SK-N-SH (cell line): ENCODE results near the gene NUP42. TPM values are rescaled to one million over a fixed set of nuclear protein-coding genes. Genes with fewer than 3 reads are reported as not detected.

Experiments used
- CTCF ChIA-PET: fragments of 300-600, 350-600 bp; formaldehyde crosslinking; extraction: SDS; loops from one replicate; lab custom pipeline; 2021; lab: Yijun Ruan, JAX
- POLR2A ChIA-PET: fragments of 350-600 bp; sonication (Branson Sonifier 250); formaldehyde crosslinking; extraction: SDS; loops from one replicate; lab custom pipeline; 2020; ENCODE audit warnings: antibody characterized with exemption, inconsistent platforms; lab: Yijun Ruan, JAX
- DNase-seq: peaks from one replicate; pipeline ENCODE4 v3.0.0; 2012
- H2AFZ ChIP-seq: fragments of 200-600 bp; sonication (generic); 2 replicates; pipeline ENCODE4 v1.8.1; 2016; ENCODE audit warnings: antibody characterized with exemption, mild to moderate bottlenecking, low read depth
- H3F3A ChIP-seq: fragments of 200-600 bp; sonication (generic); replicated peaks from 2 replicates; pipeline ENCODE3; 2016; ENCODE audit warnings: antibody characterized with exemption, mild to moderate bottlenecking; ENCODE audit not compliant: insufficient read depth
- H3K27ac ChIP-seq, 2 experiments: fragments of 200-500 bp in 1 of 2; fragments of 200-600 bp in 1 of 2; sonication (Bioruptor generic) in 1 of 2; sonication (generic), shearing (Covaris generic) in 1 of 2; 2 replicates each; pipeline versions ENCODE4 v1.5.1 to v1.6.1; 2014 to 2016; ENCODE audit warnings: low read depth in 2 of 2, inconsistent platforms in 1 of 2, low read length in 1 of 2, mild to moderate bottlenecking in 1 of 2, mixed read lengths in 1 of 2
- H3K27me3 ChIP-seq: fragments of 200-600 bp; sonication (generic), shearing (Covaris generic); 2 replicates; pipeline ENCODE4 v1.6.1; 2016; ENCODE audit warnings: mixed run types; ENCODE audit not compliant: insufficient read depth
- H3K36me3 ChIP-seq, 2 experiments: fragments of 200-500 bp in 1 of 2; fragments of 200-600 bp in 1 of 2; sonication (Bioruptor generic) in 1 of 2; sonication (generic) in 1 of 2; replicated peaks in 1 of 2; 2 replicates each; pipeline versions ENCODE3 to v1.5.1; 2014 to 2016; ENCODE audit warnings: low read length in 1 of 2, mild to moderate bottlenecking in 1 of 2; ENCODE audit not compliant: insufficient read depth in 2 of 2, control insufficient read depth in 1 of 2
- H3K4me1 ChIP-seq, 2 experiments: fragments of 200-500 bp in 1 of 2; fragments of 200-600 bp in 1 of 2; sonication (Bioruptor generic) in 1 of 2; sonication (generic), shearing (Covaris generic) in 1 of 2; 2 replicates each; pipeline versions ENCODE4 v1.5.1 to v1.6.1; 2014 to 2016; ENCODE audit warnings: low read depth in 1 of 2, low read length in 1 of 2, mixed run types in 1 of 2; ENCODE audit not compliant: insufficient read depth in 2 of 2, control insufficient read depth in 1 of 2
- H3K4me2 ChIP-seq: fragments of 200-600 bp; sonication (generic), shearing (Covaris generic); 2 replicates; pipeline ENCODE4 v1.6.1; 2017; ENCODE audit warnings: mixed run types
- H3K4me3 ChIP-seq, 2 experiments: fragments of 200-500 bp in 1 of 2; fragments of 200-600 bp in 1 of 2; sonication (Bioruptor generic) in 1 of 2; sonication (generic), shearing (Covaris generic) in 1 of 2; 2 replicates each; pipeline versions ENCODE4 v1.5.1 to v1.8.1; 2014 to 2016; ENCODE audit warnings: low read depth in 2 of 2, inconsistent platforms in 1 of 2, low read length in 1 of 2, mild to moderate bottlenecking in 1 of 2, mixed read lengths in 1 of 2, moderate library complexity in 1 of 2
- H3K79me2 ChIP-seq: fragments of 200-600 bp; sonication (generic); 2 replicates; pipeline ENCODE4 v1.8.1; 2017; ENCODE audit warnings: mild to moderate bottlenecking; ENCODE audit not compliant: insufficient read depth
- H3K9ac ChIP-seq: fragments of 200-600 bp; sonication (generic); 2 replicates; pipeline ENCODE4 v1.6.1; 2017; ENCODE audit warnings: mixed run types
- H3K9me2 ChIP-seq: fragments of 200-600 bp; sonication (generic); 2 replicates; pipeline ENCODE4 v1.6.1; 2017; ENCODE audit warnings: mixed run types
- H3K9me3 ChIP-seq: fragments of 200-600 bp; sonication (generic); 2 replicates; pipeline ENCODE4 v1.6.1; 2017; ENCODE audit warnings: mixed run types, mild to moderate bottlenecking, moderate library complexity
- H4K20me1 ChIP-seq: fragments of 200-600 bp; sonication (generic); 2 replicates; pipeline ENCODE4 v1.6.1; 2017; ENCODE audit warnings: mild to moderate bottlenecking, mixed run types; ENCODE audit not compliant: insufficient read depth
- CHD2 ChIP-seq: fragments of 150-350 bp; IDR thresholded peaks from 2 replicates; pipeline ENCODE4 v1.6.1; 2018; ENCODE audit warnings: low read length; ENCODE audit not compliant: partially characterized antibody
- CTCF ChIP-seq: fragments of 200-600 bp; sonication (generic); IDR thresholded peaks from 2 replicates; pipeline ENCODE4 v1.6.1; 2017; ENCODE audit warnings: antibody characterized with exemption, mild to moderate bottlenecking, moderate library complexity
- EP300 ChIP-seq, 2 experiments: IDR thresholded peaks; 2 replicates each; pipeline versions ENCODE4 v1.4.0 to v1.6.1; 2012; ENCODE audit warnings: borderline replicate concordance in 1 of 2, low read depth in 1 of 2, low read length in 1 of 2
- EZH2phosphoT487 ChIP-seq: fragments of 200-600 bp; sonication (generic); IDR thresholded peaks from 2 replicates; pipeline ENCODE4 v1.6.1; 2017; ENCODE audit warnings: low read depth, mixed run types, mild to moderate bottlenecking, antibody characterized with exemption, moderate library complexity, borderline replicate concordance
- FOSL2 ChIP-seq: IDR thresholded peaks from 2 replicates; pipeline ENCODE4 v1.4.0; 2012; ENCODE audit warnings: low read depth, mild to moderate bottlenecking, moderate library complexity, borderline replicate concordance
- FOXJ3 ChIP-seq: sonication (generic); formaldehyde crosslinking; IDR thresholded peaks from 2 replicates; pipeline ENCODE4 v1.5.1; 2020; ENCODE audit warnings: mild to moderate bottlenecking, missing genetic modification reagents
- GABPA ChIP-seq: IDR thresholded peaks from 2 replicates; pipeline ENCODE4 v1.4.0; 2012; ENCODE audit warnings: low read depth, mild to moderate bottlenecking
- GATA2 ChIP-seq: sonication (generic); formaldehyde crosslinking; IDR thresholded peaks from 2 replicates; pipeline ENCODE4 v1.5.0; 2020; ENCODE audit warnings: mild to moderate bottlenecking, missing genetic modification reagents
- IRF3 ChIP-seq: fragments of 150-350 bp; IDR thresholded peaks from 2 replicates; pipeline ENCODE4 v1.6.1; 2016; ENCODE audit warnings: mild to moderate bottlenecking, low read depth, low read length
- JUND ChIP-seq: IDR thresholded peaks from 2 replicates; pipeline ENCODE4 v1.4.0; 2012
- MXI1 ChIP-seq: IDR thresholded peaks from 2 replicates; pipeline ENCODE4 v1.6.1; 2012; ENCODE audit warnings: mild to moderate bottlenecking, low read depth, low read length, improper control_type of control experiment
- NRF1 ChIP-seq: IDR thresholded peaks from 2 replicates; pipeline ENCODE4 v1.6.1; 2012; ENCODE audit warnings: low read depth, mild to moderate bottlenecking, low read length
- RCOR1 ChIP-seq: fragments of 150-350 bp; IDR thresholded peaks from 2 replicates; pipeline ENCODE4 v1.6.1; 2017; ENCODE audit warnings: antibody characterized with exemption, low read length
- REST ChIP-seq: IDR thresholded peaks from 2 replicates; pipeline ENCODE4 v1.6.1; 2012; ENCODE audit warnings: mild to moderate bottlenecking, low read depth, low read length, moderate library complexity
- SMC3 ChIP-seq: IDR thresholded peaks from 2 replicates; pipeline ENCODE4 v1.6.1; 2012; ENCODE audit warnings: low read depth, low read length, improper control_type of control experiment
- TAF1 ChIP-seq: IDR thresholded peaks from 2 replicates; pipeline ENCODE4 v1.6.1; 2012; ENCODE audit warnings: low read depth, mild to moderate bottlenecking, low read length, moderate library complexity, borderline replicate concordance
- TCF12 ChIP-seq: IDR thresholded peaks from 2 replicates; pipeline ENCODE4 v1.4.0; 2012
- TEAD4 ChIP-seq: IDR thresholded peaks from 2 replicates; pipeline ENCODE4 v1.4.0; 2012; ENCODE audit warnings: mild to moderate bottlenecking, borderline replicate concordance; ENCODE audit not compliant: insufficient read depth
- USF1 ChIP-seq: IDR thresholded peaks from 2 replicates; pipeline ENCODE4 v1.4.0; 2012; ENCODE audit warnings: low read depth, borderline replicate concordance
- ZBTB33 ChIP-seq: IDR thresholded peaks from 2 replicates; pipeline ENCODE4 v1.4.0; 2012; ENCODE audit warnings: low read depth, borderline replicate concordance
- WGBS: methylation state at CpG from one replicate; pipeline ENCODE4 v1.1.6; 2017; ENCODE audit warnings: low lambda C conversion rate; 5-methylcytosine and 5-hydroxymethylcytosine counted together
- polyA plus RNA-seq, 3 experiments: library from polyadenylated mRNA; depleted of rRNA; stranded (reverse); fragments of >200 nt; gene quantifications; 2 replicates each; pipeline ENCODE4 v1.2.3, GENCODE V29; 2012

Gene NUP42
- polyA plus RNA-seq, 1 of the 3 experiments (the other 2 are of a cell fraction): 22.7 TPM

- DNase-seq: no peak
- no peak overlapping the region for H3K27ac ChIP-seq
- POLR2A ChIA-PET: no interaction called here
- no peaks in the 10 kb centered on the region for H3K27me3 ChIP-seq
- H3K9me3 ChIP-seq: no peaks in the 10 kb centered on the region
- peaks cover 4% of the 10 kb centered on the region for H3F3A ChIP-seq
- whole genome bisulfite sequencing: 90% methylated on average over 11 of the region's 11 CpGs
- no peaks in the 10 kb centered on the region for H4K20me1 ChIP-seq
- no peak overlapping the region for H3K4me2 ChIP-seq
- TF ChIP-seq GATA2 (no peak), JUND (no peak), NRF1 (no peak), CHD2 (no peak), USF1 (no peak), RCOR1 (no peak), SMC3 (no peak), TAF1 (no peak), FOXJ3 (CRISPR knock-in tag) (no peak), CTCF (no peak), ZBTB33 (no peak), EZH2phosphoT487 (no peak), TCF12 (no peak), REST (no peak), IRF3 (no peak), MXI1 (no peak), GABPA (no peak), EP300 (IDR thresholded peaks at IDR 0.05; ENCODE audit: borderline replicate concordance in 1 of 2, low read depth in 1 of 2, low read length in 1 of 2) (no peak), FOSL2 (no peak), TEAD4 (no peak)
- H3K9ac ChIP-seq: no peak overlapping the region
- H2AFZ ChIP-seq: no peak overlapping the region
- H3K79me2 ChIP-seq: no peaks in the 10 kb centered on the region
- CTCF ChIA-PET: interaction anchor here (0.9 to 1.9 kb wide), 5 partner anchors 14 to 34 kb away, joined by 3 to 8 read pairs (median 3); no protein-coding TSS in a partner anchor
- H3K4me1 ChIP-seq: no peaks in the 10 kb centered on the region; a peak in 1 of 4 replicates
- no peaks in the 10 kb centered on the region for H3K9me2 ChIP-seq
- H3K36me3 ChIP-seq: no peaks in the 10 kb centered on the region
- H3K4me3 ChIP-seq: no peak overlapping the region
These were observed 57.3 kb downstream of the NUP42 start for GRCh38 chr7:23238983-23239652.
